ENCODE measurements around the gene YY1. TPM values are rescaled to one million over a fixed set of nuclear protein-coding genes. Genes with fewer than 3 reads are reported as not detected.

The YY1 gene
- total and polyA plus RNA-seq, 2 of the 8 experiments (the other 6 are each of a cell fraction or from before 2014, with no cell fraction given): 26.4 to 106 TPM

DNA sequence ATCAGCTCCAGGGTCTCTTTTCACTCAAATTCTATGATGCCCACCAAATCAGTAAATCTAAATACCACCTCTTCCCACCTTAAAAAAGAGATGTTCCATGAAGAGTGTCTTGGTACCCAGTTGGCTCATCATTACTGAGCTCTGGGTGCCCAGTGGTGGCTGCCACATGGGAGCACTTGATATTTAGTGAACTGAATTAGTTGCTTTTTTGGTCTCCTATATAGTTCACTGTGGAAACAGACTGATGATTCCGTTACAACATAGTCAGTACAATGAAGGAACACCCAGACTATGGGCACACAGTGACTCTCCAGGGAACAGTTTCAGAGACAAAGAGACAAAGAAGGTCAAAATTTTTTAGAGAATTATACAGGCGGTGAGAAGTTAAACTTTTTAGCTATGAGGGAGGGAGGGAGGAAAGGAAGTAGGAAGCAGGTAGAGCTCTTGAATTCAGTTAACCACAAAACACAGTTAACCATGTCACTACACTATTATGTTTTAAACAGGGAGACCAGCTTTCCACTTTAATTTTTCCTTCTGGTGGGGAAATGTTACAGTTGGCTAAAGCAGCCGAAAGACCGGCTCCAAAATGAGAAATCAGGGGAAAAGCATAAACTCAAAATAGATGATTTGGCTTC is 14.6 kb upstream of the YY1 start:
- Histone ChIP-seq H3K23me2 (ENCODE audit: low read depth, low read length) (peaks cover 4% of the 10 kb centered on the region; the same call in 1 of the 2 replicates), H3K23ac (ENCODE audit: insufficient read length) (no peak overlapping the region), H2BK12ac (ENCODE audit: low read depth, low read length) (no peak overlapping the region), H2AK5ac (ENCODE audit: low read depth, low read length) (no peak overlapping the region), H3K4me2 (ENCODE audit: insufficient read depth in 1 of 2, low read depth in 2 of 2, low read length in 2 of 2) (no peak overlapping the region), H3K4me3 (ENCODE audit: extremely low read depth in 1 of 4, insufficient read depth in 2 of 4, low read depth in 3 of 4, low read length in 4 of 4) (no peak overlapping the region), H4K20me1 (replicated peaks in 1 of 2; ENCODE audit: control insufficient read depth in 1 of 2, insufficient read depth in 2 of 2, low read length in 2 of 2) (peaks cover under 1 to 1% of the 10 kb centered on the region in 2 experiments), H2AFZ (ENCODE audit: low read length) (no peak overlapping the region), H3K4me1 (replicated peaks in 1 of 4; ENCODE audit: control insufficient read depth in 3 of 4, insufficient read depth in 4 of 4, low read length in 3 of 4) (peaks cover 17 to 34% (median 24%) of the 10 kb centered on the region in 4 experiments), H2BK20ac (ENCODE audit: low read length) (no peak overlapping the region), H4K5ac (ENCODE audit: insufficient read length, low read depth, low read length) (no peak overlapping the region), H3K4ac (replicated peaks; ENCODE audit: insufficient read length, low read depth, low read length) (no peak overlapping the region), H3K9ac (replicated peaks in 1 of 4; ENCODE audit: extremely low read depth in 1 of 4, low read depth in 3 of 4, low read length in 3 of 4) (peak overlapping the region in 1 of 4 experiments; percentile 22; a peak in 1 of 7 replicates), H3K27me3 (replicated peaks in 1 of 4; ENCODE audit: control insufficient read depth in 3 of 4, extremely low read depth in 1 of 4, insufficient read depth in 3 of 4, low read length in 3 of 4) (no peaks in the 10 kb centered on the region), H3K36me3 (ENCODE audit: control insufficient read depth in 2 of 4, insufficient read depth in 4 of 4, low read length in 3 of 4) (peaks cover 0 to 7% (median 0%) of the 10 kb centered on the region in 4 experiments; a peak in 2 of 8 replicates), H2BK5ac (ENCODE audit: low read depth, low read length) (peak overlapping the region; percentile 96; the same call in 1 of the 2 replicates), H4K8ac (ENCODE audit: extremely low read depth, insufficient read depth, low read length) (no peak overlapping the region), H3K27ac (ENCODE audit: low read depth, low read length) (no peak overlapping the region), H3K18ac (ENCODE audit: extremely low read depth, low read length) (no peak overlapping the region), H3K14ac (ENCODE audit: insufficient read length) (no peak overlapping the region), H4K91ac (replicated peaks; ENCODE audit: insufficient read length, low read length) (no peak overlapping the region), H3K9me3 (ENCODE audit: insufficient read depth in 2 of 2, low read depth in 1 of 2, low read length in 1 of 2) (no peaks in the 10 kb centered on the region), H2BK120ac (replicated peaks; ENCODE audit: low read depth, low read length) (no peak overlapping the region), H2BK15ac (ENCODE audit: low read length) (no peak overlapping the region), H3K79me1 (ENCODE audit: low read depth, low read length) (peaks cover 5% of the 10 kb centered on the region), H3K56ac (replicated peaks; ENCODE audit: insufficient read length, low read depth, low read length) (no peak overlapping the region), H3K79me2 (ENCODE audit: control insufficient read depth in 1 of 2, insufficient read depth in 2 of 2, low read length in 2 of 2) (peaks cover 2 to 81% of the 10 kb centered on the region in 2 experiments)
- FAIRE-seq (no peak), DNase-seq (ENCODE audit: low read depth in 1 of 2, low spot score in 2 of 2) (no peak)
- ChIA-PET POLR2A (ENCODE audit: partially characterized antibody) (interaction anchor here (0.9 to 7.3 kb wide), 7 partner anchors 10 to 60 kb away, joined by 3 to 90 read pairs (median 6); no protein-coding TSS in a partner anchor), CTCF (ENCODE audit: partially characterized antibody) (interaction anchor here (0.5 to 5.2 kb wide), 9 partner anchors 9 to 158 kb away, joined by 3 to 23 read pairs (median 6); no protein-coding TSS in a partner anchor)
- 90% methylated on average over 4 of the region's 4 CpGs; no CpG with 5 or more reads in 1 of the 2 experiments for WGBS, 2 experiments (ENCODE audit: extremely low coverage in 1 of 2, insufficient coverage in 1 of 2, insufficient read length in 1 of 2, insufficient replicate concordance in 2 of 2, low coverage in 1 of 2, low lambda C conversion rate in 2 of 2, missing lambda C conversion rate in 1 of 2)
- no peak for TF ChIP-seq SIRT6 (IDR thresholded peaks at IDR 0.05; ENCODE audit: low read length)
- TF ChIP-seq, protein P1, sequence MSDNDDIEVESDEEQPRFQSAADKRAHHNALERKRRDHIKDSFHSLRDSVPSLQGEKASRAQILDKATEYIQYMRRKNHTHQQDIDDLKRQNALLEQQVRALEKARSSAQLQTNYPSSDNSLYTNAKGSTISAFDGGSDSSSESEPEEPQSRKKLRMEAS (IDR thresholded peaks at IDR 0.05): no peak
- TF ChIP-seq FOSL1 (IDR thresholded peaks at IDR 0.05; ENCODE audit: insufficient read depth, low read depth, low read length): no peak
- TF ChIP-seq RAD21 (IDR thresholded peaks at IDR 0.05 in 1 of 2, conservative IDR thresholded peaks at IDR 0.05 in 1 of 2; ENCODE audit: low read depth in 2 of 2, low read length in 2 of 2): no peak
- no peak for TF ChIP-seq ASH2L (IDR thresholded peaks at IDR 0.05; ENCODE audit: low read length)
- TF ChIP-seq CTBP2 (IDR thresholded peaks at IDR 0.05; ENCODE audit: borderline replicate concordance, insufficient read depth, insufficient read length, low read length): no peak
- TF ChIP-seq RXRA (IDR thresholded peaks at IDR 0.05; ENCODE audit: insufficient read depth, low read depth, low read length): no peak
- no peak for TF ChIP-seq GABPA (IDR thresholded peaks at IDR 0.05; ENCODE audit: borderline replicate concordance, insufficient read depth, low read length)
- no peak for TF ChIP-seq SP4 (IDR thresholded peaks at IDR 0.05; ENCODE audit: low read length)
- TF ChIP-seq RFX5 (IDR thresholded peaks at IDR 0.05; ENCODE audit: borderline replicate concordance, low read depth, low read length): no peak
